A549 (cell line): Measurements from ENCODE around the gene ASAP2.

Experiments used
- CTCF ChIP-seq: fragments of >200 bp; sonication (Bioruptor Twin); formaldehyde crosslinking; IDR thresholded peaks from 3 replicates; pipeline ENCODE4 v1.5.1; 2016
- RFX5 ChIP-seq: fragments of 450-650 bp; IDR thresholded peaks from 2 replicates; pipeline ENCODE4 v1.7.1; 2014; ENCODE audit warnings: antibody characterized with exemption, mild to moderate bottlenecking, moderate library complexity
- SMC3 ChIP-seq: fragments of >200 bp; sonication (Bioruptor Twin); formaldehyde crosslinking; IDR thresholded peaks from 3 replicates; pipeline ENCODE4 v1.6.1; 2018; ENCODE audit warnings: inconsistent platforms

DNA sequence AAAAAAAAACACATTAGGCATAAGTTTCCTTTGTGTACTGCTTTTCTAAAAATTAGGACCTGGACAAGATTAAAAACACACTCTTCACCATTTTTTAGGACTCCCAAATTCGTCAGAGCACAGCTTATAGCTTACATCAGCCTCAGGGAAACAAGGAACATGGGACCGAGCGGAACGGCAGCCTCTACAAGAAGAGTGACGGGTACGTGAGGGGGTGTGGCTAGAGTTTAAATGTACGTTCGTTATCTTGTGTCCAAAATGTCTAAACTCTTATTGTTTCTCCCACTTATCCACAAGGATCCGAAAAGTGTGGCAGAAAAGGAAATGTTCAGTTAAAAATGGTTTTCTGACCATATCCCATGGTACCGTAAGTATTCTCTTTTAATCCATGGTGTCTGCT lies 137.8 kb downstream of the ASAP2 start:
- TF ChIP-seq CTCF, result no peak
- TF ChIP-seq SMC3, result no peak
- TF ChIP-seq RFX5, result no peak
